Mammary epithelial cell (primary cell): ENCODE data around the gene GPR35.

Source experiments
- CTCF ChIP-seq, 2 donors: IDR thresholded peaks in 1 of 2; conservative IDR thresholded peaks in 1 of 2; 2 replicates each; pipeline ENCODE4 v1.5.1; 2011 to 2012; ENCODE audit warnings: inconsistent platforms in 2 of 2, low read length in 2 of 2, mild to moderate bottlenecking in 2 of 2, control low read depth in 1 of 2, low read depth in 1 of 2; ENCODE audit not compliant: insufficient read depth in 1 of 2; ENCODE audit errors: extremely low read depth in 1 of 2
- EZH2 ChIP-seq: IDR thresholded peaks from 2 replicates; pipeline ENCODE4 v1.6.1; 2012; ENCODE audit warnings: low read length, inconsistent platforms, borderline replicate concordance

- TF ChIP-seq CTCF (conservative IDR thresholded peaks at IDR 0.05 in 1 of 2, IDR thresholded peaks at IDR 0.05 in 1 of 2; ENCODE audit: extremely low read depth in 1 of 2, insufficient read depth in 1 of 2, low read depth in 1 of 2, low read length in 2 of 2) = no peak
- no peak for TF ChIP-seq EZH2
These were observed 11.5 kb upstream of the GPR35 start for GRCh38 chr2:240613781-240614180.
